ENCODE results near the gene CLBA1.
"Not testable (repeated sequence)": the region's sequence is repeated elsewhere in the genome, so short reads cannot be mapped to it uniquely, and the experiment has no call there.

CLBA1 gene

DNA sequence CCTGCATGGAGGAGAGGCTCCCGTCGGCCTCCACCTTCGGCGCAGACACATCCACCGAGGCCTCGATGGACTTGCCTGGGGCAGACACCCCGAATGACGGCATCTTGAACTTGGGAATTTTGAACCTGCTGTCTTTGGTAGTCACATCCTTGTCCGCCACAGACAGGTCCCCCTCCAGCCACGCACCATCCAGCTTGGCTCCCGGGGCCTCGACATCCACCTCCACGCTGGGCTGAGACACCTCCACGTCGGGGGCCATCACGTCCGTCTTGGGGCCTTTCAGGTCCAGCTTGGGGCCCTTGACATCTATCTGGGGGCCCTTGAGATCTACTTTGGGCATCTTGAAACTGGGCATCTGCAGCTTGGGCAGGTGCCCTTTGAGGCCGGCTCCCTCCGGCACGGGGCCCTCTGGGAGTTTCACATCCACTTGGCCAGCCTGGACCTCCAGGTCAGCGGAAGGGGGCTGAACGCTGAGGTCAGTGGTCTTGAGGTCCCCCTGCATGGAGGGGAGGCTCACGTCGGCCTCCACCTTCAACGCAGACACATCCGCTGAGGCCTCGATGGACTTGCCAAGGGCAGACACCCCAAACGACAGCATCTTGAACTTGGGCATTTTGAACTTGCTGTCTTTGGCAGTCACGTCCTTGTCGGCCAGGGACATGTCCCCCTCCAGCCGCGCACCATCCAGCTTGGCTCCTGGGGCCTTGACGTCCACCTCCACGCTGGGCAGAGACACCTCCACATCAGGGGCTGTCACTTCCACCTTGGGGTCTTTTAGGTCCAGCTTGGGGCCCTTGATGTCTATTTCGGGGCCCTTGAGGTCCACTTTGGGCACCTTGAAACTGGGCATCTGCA, 37.5 kb upstream of the CLBA1 start:
- not testable (repeated sequence) for H3K9me3 ChIP-seq (ENCODE audit: low read depth, low read length); H3K27ac ChIP-seq; H3K36me3 ChIP-seq (ENCODE audit: insufficient read depth, low read length); H3K4me3 ChIP-seq; H3K9ac ChIP-seq (ENCODE audit: insufficient read length); DNase-seq (ENCODE audit: low read depth, low spot score)

DNA sequence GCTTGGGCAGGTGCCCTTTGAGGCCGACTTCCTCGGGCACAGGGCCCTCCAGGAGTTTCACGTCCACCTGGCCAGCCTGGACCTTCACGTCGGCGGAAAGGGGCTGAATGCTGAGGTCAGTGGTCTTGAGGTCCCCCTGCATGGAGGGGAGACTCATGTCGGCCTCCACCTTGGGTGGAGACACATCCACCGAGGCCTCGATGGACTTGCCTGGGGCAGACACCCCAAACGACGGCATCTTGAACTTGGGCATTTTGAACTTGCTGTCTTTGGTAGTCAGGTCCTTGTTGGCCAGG, 36.9 kb upstream of the CLBA1 start:
- Histone ChIP-seq H3K36me3 (ENCODE audit: insufficient read depth, low read length) (no peaks in the 10 kb centered on the region), H3K9me3 (ENCODE audit: low read depth, low read length) (no peaks in the 10 kb centered on the region), H3K4me3 (no peak overlapping the region), H3K27ac (no peak overlapping the region), H3K9ac (ENCODE audit: insufficient read length) (no peak overlapping the region)
- no peak for DNase-seq (ENCODE audit: low read depth, low spot score)
- no peak for TF ChIP-seq POLR2AphosphoS5 (IDR thresholded peaks at IDR 0.05; ENCODE audit: borderline replicate concordance, low read depth, low read length)
- TF ChIP-seq FOXP2 (optimal IDR thresholded peaks at IDR 0.05; ENCODE audit: control extremely low read depth, extremely low read length, insufficient read depth) = no peak
- TF ChIP-seq EZH2 (IDR thresholded peaks at IDR 0.05) = no peak

DNA sequence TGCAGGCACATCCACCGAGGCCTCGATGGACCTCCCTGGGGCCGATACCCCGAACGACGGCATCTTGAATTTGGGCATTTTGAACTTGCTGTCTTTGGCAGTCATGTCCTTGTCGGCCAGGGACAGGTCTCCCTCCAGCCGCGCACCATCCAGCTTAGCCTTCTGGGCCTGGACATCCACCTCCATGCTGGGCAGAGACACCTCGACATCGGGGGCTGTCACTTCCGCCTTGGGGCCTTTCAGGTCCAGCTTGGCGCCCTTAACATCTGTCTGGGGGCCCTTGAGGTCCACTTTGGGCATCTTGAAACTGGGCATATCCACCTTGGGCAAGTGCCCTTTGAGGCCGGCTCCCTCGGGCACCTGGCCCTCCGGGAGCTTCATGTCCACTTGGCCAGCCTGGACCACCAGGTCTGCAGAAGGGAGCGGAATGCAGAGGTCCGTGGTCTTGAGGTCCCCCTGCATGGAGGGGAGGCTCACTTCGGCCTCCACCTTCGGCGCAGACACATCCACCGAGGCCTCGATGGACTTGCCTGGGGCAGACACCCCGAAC, 36.1 kb upstream of the CLBA1 start:
- not testable (repeated sequence) for DNase-seq (ENCODE audit: low read depth, low spot score); H3K4me3 ChIP-seq; H3K27ac ChIP-seq; H3K36me3 ChIP-seq (ENCODE audit: insufficient read depth, low read length); H3K9ac ChIP-seq (ENCODE audit: insufficient read length); H3K9me3 ChIP-seq (ENCODE audit: low read depth, low read length)

DNA sequence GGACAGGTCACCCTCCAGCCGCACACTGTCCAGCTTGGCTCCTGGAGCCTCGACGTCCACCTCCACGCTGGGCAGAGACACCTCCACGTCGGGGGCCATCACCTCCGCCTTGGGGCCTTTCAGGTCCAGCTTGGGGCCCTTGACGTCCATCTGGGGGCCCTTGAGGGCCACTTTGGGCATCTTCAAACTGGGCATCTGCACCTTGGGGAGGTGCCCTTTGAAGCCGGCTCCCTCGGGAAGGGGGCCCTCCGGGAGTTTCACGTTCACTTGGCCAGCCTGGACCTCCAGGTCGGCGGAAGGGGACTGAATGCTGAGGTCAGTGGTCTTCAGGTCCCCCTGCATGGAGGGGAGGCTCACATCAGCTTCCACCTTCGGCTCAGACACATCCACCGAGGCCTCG, 35.6 kb upstream of the CLBA1 start:
- H3K4me3 ChIP-seq = no peak overlapping the region
- H3K9ac ChIP-seq (ENCODE audit: insufficient read length) = no peak overlapping the region
- no peak overlapping the region for H3K27ac ChIP-seq
- no peak for TF ChIP-seq POLR2AphosphoS5 (IDR thresholded peaks at IDR 0.05; ENCODE audit: borderline replicate concordance, low read depth, low read length)
- TF ChIP-seq FOXP2 (optimal IDR thresholded peaks at IDR 0.05; ENCODE audit: control extremely low read depth, extremely low read length, insufficient read depth) = no peak
- no peak for TF ChIP-seq EZH2 (IDR thresholded peaks at IDR 0.05)
- H3K9me3 ChIP-seq (ENCODE audit: low read depth, low read length) = no peaks in the 10 kb centered on the region
- no peaks in the 10 kb centered on the region for H3K36me3 ChIP-seq (ENCODE audit: insufficient read depth, low read length)
- no peak for DNase-seq (ENCODE audit: low read depth, low spot score)

DNA sequence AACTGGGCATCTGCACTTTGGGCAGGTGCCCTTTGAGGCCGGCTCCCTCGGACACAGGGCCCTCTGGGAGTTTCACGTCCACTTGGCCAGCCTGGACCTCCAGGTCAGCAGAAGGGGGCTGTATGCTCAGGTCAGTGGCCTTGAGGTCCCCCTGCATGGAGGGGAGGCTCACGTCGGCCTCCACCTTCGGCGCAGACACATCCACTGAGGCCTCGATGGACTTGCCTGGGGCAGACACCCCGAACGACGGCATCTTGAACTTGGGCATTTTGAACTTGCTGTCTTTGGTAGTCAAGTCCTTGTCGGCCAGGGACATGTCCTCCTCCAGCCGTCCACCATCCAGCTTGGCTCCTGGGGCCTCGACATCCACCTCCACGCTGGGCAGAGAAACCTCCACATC, 34.9 kb upstream of the CLBA1 start:
- not testable (repeated sequence) for DNase-seq (ENCODE audit: low read depth, low spot score); H3K9me3 ChIP-seq (ENCODE audit: low read depth, low read length); H3K36me3 ChIP-seq (ENCODE audit: insufficient read depth, low read length); H3K4me3 ChIP-seq; H3K27ac ChIP-seq; H3K9ac ChIP-seq (ENCODE audit: insufficient read length)

DNA sequence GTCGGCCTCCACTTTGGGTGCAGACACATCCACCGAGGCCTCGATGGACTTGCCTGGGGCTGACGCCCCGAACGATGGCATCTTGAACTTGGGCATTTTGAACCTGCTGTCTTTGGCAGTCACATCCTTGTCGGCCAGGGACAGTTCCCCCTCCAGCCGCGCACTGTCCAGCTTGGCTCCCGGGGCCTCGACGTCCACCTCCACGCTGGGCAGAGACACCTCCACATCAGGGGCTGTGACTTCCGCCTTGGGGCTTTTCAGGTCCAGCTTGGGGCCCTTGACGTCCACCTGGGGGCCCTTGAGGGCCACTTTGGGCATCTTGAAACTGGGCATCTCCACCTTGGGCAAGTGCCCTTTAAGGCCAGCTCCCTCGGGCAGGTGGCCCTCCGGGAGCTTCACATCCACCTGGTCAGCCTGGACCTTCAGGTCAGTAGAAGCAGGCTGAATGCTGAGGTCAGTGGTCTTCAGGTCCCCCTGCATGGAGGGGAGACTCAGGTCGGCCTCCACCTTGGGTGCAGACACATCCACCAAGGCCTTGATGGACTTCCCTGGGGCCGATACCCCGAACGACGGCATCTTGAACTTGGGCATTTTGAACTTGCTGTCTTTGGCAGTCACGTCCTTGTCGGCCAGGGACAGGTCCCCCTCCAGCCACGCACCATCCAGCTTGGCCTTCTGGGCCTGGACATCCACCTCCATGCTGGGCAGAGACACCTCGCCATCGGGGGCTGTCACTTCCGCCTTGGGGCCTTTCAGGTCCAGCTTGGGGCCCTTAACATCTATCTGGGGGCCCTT, 33.5 kb upstream of the CLBA1 start:
- not testable (repeated sequence) for H3K9me3 ChIP-seq (ENCODE audit: low read depth, low read length); H3K36me3 ChIP-seq (ENCODE audit: insufficient read depth, low read length); H3K4me3 ChIP-seq; H3K9ac ChIP-seq (ENCODE audit: insufficient read length); DNase-seq (ENCODE audit: low read depth, low spot score); H3K27ac ChIP-seq

DNA sequence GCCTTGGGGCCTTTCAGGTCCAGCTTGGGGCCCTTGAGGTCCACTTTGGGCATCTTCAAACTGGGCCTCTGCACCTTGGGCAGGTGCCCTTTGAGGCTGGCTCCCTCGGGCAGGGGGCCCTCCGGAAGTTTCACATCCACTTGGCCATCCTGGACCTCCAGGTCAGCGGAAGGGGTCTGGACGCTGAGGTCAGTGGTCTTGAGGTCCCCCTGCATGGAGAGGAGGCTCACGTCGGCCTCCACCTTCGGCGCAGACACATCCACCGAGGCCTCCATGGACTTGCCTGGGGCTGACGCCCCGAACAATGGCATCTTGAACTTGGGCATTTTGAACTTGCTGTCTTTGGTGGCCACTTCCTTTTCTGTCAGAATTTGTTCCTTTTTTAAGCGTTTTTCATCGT, 32.5 kb upstream of the CLBA1 start:
- no peak for DNase-seq (ENCODE audit: low read depth, low spot score)
- no peak overlapping the region for H3K27ac ChIP-seq
- TF ChIP-seq EZH2 (IDR thresholded peaks at IDR 0.05) = no peak
- H3K36me3 ChIP-seq (ENCODE audit: insufficient read depth, low read length) = no peaks in the 10 kb centered on the region
- no peak overlapping the region for H3K9ac ChIP-seq (ENCODE audit: insufficient read length)
- no peaks in the 10 kb centered on the region for H3K9me3 ChIP-seq (ENCODE audit: low read depth, low read length)
- H3K4me3 ChIP-seq = no peak overlapping the region

DNA sequence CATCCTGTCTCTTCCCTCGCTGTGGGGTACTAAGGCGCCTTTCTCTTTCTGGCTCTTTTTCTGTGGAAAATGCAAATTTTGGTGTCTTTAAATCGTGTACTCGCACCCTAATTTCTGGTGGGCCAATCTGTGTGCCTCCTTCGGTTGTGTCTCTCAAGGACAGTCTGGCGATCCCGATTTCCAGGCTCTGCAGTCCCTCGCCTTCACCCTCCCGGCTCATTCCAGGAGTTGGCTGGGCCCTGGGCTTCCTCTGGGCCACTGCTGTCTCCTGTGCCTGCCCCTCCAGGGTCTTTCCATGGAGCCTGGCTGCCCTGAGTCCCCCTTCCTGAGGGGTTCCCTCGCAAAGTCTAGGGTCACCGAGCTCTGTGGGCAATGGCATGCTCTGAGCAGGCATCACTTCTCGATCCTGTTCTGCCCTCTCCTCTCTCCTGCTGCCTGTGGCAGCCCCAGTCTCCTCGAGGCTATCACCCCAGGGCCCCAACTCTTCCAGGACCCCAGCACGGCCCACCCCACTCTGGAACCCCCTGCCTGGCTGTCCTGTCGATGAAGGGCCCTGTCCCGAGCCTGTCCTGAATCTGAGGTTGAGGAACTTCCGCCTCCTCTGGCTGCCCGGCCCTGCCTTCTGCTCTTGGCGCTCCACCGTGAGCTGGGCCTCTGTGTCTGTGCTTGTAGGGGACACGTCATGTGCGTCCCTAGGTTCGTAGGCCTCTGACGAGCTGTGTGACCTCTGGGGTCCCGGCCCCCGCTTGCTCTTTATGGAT, 31.5 kb upstream of the CLBA1 start:
- Histone ChIP-seq H3K9ac (ENCODE audit: insufficient read length) (no peak overlapping the region), H3K27ac (no peak overlapping the region), H3K36me3 (ENCODE audit: insufficient read depth, low read length) (no peaks in the 10 kb centered on the region), H3K9me3 (ENCODE audit: low read depth, low read length) (no peaks in the 10 kb centered on the region), H3K4me3 (no peak overlapping the region)
- TF ChIP-seq FOXP2 (optimal IDR thresholded peaks at IDR 0.05; ENCODE audit: control extremely low read depth, extremely low read length, insufficient read depth) (no peak), POLR2AphosphoS5 (IDR thresholded peaks at IDR 0.05; ENCODE audit: borderline replicate concordance, low read depth, low read length) (no peak), EZH2 (IDR thresholded peaks at IDR 0.05) (no peak)
- no peak for DNase-seq (ENCODE audit: low read depth, low spot score)

Data from SK-N-MC (cell line).